Mucosa of rectum (tissue), 2 donors: ENCODE results near the gene DMD.
"Not testable (repeated sequence)": the region's sequence is repeated elsewhere in the genome, so short reads cannot be mapped to it uniquely, and the experiment has no call there.

Source experiments
- H3K27ac ChIP-seq, 2 donors: one replicate each; pipeline ENCODE4 v1.7.0; 2013; ENCODE audit warnings: inconsistent platforms in 2 of 2, low read depth in 2 of 2, low read length in 2 of 2
- H3K27me3 ChIP-seq, 2 donors: one replicate each; pipeline ENCODE4 v1.7.0; 2013; ENCODE audit warnings: low read length in 2 of 2; ENCODE audit not compliant: control insufficient read depth in 2 of 2, insufficient read depth in 2 of 2
- H3K36me3 ChIP-seq, 2 donors: one replicate each; pipeline ENCODE4 v1.7.0; 2013; ENCODE audit warnings: low read length in 2 of 2; ENCODE audit not compliant: control insufficient read depth in 2 of 2, insufficient read depth in 2 of 2
- H3K4me1 ChIP-seq, 2 donors: one replicate each; pipeline ENCODE4 v1.7.0; 2013; ENCODE audit warnings: low read length in 2 of 2, mild to moderate bottlenecking in 1 of 2; ENCODE audit not compliant: control insufficient read depth in 2 of 2, insufficient read depth in 2 of 2
- H3K4me3 ChIP-seq, 2 donors: one replicate each; pipeline ENCODE4 v1.7.0; 2013; ENCODE audit warnings: low read length in 2 of 2
- H3K9ac ChIP-seq, 2 donors: one replicate each; pipeline ENCODE4 v1.7.0; 2013; ENCODE audit warnings: low read length in 2 of 2, low read depth in 1 of 2, mild to moderate bottlenecking in 1 of 2
- H3K9me3 ChIP-seq, 2 donors: one replicate each; pipeline ENCODE4 v1.7.0; 2013; ENCODE audit warnings: low read length in 2 of 2; ENCODE audit not compliant: control insufficient read depth in 2 of 2
- donor health status: healthy.
- donor health status: Normal muscosa, but diverticular disease.

DMD gene

DNA sequence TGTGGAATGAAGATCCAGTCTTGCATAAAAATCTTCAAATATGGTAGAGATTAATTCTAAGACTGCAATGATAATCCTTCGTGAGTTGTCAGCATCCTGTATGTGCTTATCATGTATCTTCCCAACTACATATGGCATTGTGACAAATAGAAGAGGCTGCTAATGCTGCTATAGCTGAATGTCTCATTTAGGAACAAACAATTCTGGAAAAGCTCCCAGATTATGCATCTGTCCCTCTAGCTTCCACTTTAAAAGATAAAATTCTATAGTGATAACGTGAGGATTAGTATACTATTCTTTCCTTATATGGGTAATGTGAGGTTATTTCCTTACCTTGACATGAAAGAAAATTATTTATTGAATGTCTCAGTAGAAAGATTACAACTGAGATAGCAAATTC, 930.9 kb downstream of the DMD start:
- Histone ChIP-seq H3K27me3 (no peaks in the 10 kb centered on the region), H3K4me1 (no peaks in the 10 kb centered on the region), H3K27ac (no peak overlapping the region), H3K4me3 (no peak overlapping the region), H3K9ac (no peak overlapping the region), H3K9me3 (no peaks in the 10 kb centered on the region), H3K36me3 (no peaks in the 10 kb centered on the region)

DNA sequence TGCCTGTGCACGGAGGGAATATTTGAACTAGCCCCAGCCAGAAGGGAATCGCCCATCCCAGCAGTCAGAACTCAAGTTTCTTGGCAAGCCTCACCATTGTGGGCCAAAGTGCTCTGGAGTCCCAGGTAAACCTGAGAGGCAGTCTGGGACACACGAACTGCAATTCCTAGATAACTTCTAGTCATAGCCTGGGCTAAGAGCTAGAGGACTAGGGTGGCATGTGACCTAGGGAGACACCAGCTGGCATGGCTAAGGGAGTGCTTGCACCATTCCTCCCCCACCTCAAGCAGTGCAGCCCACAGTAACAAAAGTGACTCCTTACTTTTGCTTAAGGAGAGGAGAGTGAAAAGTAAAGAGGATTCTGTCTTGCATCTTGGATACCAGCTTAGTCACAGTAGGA, 935.2 kb downstream of the DMD start:
- Histone ChIP-seq H3K4me3 (no peak overlapping the region), H3K9me3 (no peaks in the 10 kb centered on the region), H3K4me1 (no peaks in the 10 kb centered on the region), H3K36me3 (no peaks in the 10 kb centered on the region), H3K27ac (no peak overlapping the region), H3K9ac (no peak overlapping the region), H3K27me3 (no peaks in the 10 kb centered on the region)

DNA sequence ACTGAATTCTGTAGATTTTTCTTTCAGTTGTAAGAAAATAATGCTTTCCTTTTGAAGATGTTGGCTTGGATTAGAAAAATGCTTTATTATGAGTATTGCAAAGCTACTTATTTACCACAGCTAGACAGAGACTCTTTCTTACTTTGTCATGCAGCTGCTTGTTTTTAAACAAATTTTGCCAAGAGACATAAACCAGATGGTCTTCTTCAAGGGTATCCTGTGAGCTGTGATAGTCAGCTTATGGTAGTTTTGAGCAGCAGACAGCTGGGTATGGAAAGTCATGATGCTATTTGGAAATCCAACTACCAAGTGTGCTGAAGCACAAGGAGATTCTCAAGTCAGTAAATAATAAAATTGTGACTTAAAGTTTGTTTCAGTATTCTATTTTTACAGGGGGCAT, 941.5 kb downstream of the DMD start:
- Histone ChIP-seq H3K27ac (no peak overlapping the region), H3K36me3 (no peaks in the 10 kb centered on the region), H3K9me3 (peaks cover 0 to 7% of the 10 kb centered on the region in 2 donors), H3K4me1 (peaks cover 0 to 5% of the 10 kb centered on the region in 2 donors), H3K9ac (no peak overlapping the region), H3K27me3 (no peaks in the 10 kb centered on the region), H3K4me3 (no peak overlapping the region)

DNA sequence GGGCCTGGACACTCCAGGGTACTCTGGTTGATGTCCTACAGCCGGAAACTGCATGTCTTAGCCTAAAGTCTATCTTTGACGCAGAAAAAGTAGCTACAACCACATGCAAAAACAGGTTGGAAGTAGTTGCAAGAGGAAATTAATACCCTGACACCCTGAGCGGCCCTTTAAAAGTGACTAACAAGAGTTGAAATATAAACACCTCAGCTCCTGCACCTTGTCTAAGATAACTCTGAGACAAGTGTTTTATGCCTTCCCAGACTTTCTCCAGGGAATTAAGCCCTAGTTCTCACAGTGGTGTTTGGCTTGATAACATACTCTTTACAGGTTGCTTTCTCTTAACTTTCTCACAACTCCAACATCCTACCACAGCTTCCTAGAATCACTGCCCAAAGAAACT, 943.1 kb downstream of the DMD start:
- Histone ChIP-seq H3K4me3 (no peak overlapping the region), H3K27ac (no peak overlapping the region)

DNA sequence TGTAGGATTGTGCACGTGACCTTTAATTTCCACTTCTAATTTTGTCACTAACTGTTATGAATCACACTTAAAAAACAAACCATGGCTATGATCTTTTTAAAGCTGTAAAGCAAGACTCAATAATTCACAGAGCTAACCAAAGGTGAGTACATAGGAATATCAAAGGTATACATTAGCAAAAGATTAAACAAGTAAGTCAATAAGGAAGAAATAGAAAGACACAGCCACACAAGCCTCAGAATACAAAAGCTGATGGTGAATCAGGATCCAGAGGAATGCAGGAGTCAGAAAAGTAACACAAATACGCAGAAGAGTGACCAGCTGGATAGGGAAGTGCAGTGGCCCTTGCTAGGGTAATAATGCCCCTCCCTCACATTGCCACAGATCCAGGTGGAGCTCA, 943.6 kb downstream of the DMD start:
- Histone ChIP-seq H3K4me1 (peaks cover 0 to 5% of the 10 kb centered on the region in 2 donors), H3K27ac (no peak overlapping the region), H3K9ac (no peak overlapping the region), H3K36me3 (no peaks in the 10 kb centered on the region), H3K4me3 (no peak overlapping the region), H3K9me3 (peaks cover 0 to 7% of the 10 kb centered on the region in 2 donors), H3K27me3 (no peaks in the 10 kb centered on the region)

More for the DNA sequence above, 943.1 kb downstream of the DMD start:
- peaks cover 0 to 5% of the 10 kb centered on the region in 2 donors for H3K4me1 ChIP-seq
- H3K36me3 ChIP-seq, result no peaks in the 10 kb centered on the region
- peaks cover 0 to 7% of the 10 kb centered on the region in 2 donors for H3K9me3 ChIP-seq
- no peaks in the 10 kb centered on the region for H3K27me3 ChIP-seq
- no peak overlapping the region for H3K9ac ChIP-seq

DNA sequence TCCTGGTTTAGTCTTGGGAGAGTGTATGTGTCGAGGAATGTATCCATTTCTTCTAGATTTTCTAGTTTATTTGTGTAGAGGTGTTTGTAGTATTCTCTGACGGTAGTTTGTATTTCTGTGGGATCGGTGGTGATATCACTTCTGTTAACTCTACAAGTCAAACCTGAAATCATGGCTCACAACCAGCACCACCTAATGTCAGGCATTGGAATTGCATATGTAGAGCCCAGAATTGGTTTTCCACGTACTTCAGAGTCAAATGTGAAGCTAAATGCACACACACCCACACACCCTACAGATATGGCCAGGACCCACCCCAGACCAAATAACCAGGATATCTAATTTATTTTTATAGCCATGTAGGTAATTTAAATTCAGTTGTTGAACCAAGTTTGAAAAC, 964.7 kb downstream of the DMD start:
- H3K9ac ChIP-seq, H3K36me3 ChIP-seq, H3K4me3 ChIP-seq, H3K9me3 ChIP-seq, H3K4me1 ChIP-seq, H3K27ac ChIP-seq, H3K27me3 ChIP-seq: not testable (repeated sequence)

DNA sequence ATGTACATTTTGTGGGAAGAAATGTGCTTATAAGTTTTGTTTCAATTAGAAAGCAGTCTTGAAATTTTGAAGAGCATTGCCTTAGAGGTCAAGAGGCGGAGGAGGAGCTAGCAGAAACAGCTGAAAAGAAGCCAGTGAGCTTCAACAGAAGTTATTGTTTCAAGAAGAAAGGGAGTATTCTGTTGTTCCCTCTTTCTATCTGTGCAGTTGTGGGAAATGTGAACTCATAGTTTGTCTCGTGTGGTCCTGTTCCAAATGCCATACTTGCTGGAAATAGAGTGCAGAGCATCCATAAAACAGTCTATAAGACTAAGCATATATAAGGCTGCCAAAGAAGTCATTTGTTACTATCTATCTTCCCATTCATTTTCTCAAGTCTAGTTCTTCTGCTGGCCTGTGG, 1015.7 kb downstream of the DMD start:
- Histone ChIP-seq H3K4me1 (no peaks in the 10 kb centered on the region), H3K27ac (no peak overlapping the region), H3K9ac (no peak overlapping the region), H3K4me3 (no peak overlapping the region), H3K36me3 (no peaks in the 10 kb centered on the region), H3K9me3 (no peaks in the 10 kb centered on the region), H3K27me3 (no peaks in the 10 kb centered on the region)

DNA sequence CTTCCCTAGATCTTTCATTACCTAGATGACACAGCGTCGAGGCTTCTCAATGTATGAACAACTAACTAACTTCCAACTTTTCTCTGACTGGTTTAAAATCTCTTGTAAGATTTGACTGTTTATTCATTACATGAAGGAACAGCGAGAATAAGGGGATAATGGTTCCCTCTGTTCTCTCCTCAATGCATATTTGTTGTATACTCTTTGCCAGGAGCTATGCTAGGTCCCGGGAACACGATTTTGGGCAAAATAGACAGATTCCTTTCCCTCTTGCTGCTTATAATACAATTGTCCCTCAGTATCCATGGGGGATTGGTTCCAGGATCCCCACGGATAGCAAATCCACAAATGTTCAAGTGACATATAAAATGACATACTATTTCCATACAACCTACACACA, 1020.0 kb downstream of the DMD start:
- H3K9me3 ChIP-seq, result no peaks in the 10 kb centered on the region
- H3K4me1 ChIP-seq, result no peaks in the 10 kb centered on the region
- no peak overlapping the region for H3K9ac ChIP-seq
- H3K4me3 ChIP-seq, result no peak overlapping the region
- no peaks in the 10 kb centered on the region for H3K27me3 ChIP-seq
- H3K36me3 ChIP-seq, result no peaks in the 10 kb centered on the region
- no peak overlapping the region for H3K27ac ChIP-seq

DNA sequence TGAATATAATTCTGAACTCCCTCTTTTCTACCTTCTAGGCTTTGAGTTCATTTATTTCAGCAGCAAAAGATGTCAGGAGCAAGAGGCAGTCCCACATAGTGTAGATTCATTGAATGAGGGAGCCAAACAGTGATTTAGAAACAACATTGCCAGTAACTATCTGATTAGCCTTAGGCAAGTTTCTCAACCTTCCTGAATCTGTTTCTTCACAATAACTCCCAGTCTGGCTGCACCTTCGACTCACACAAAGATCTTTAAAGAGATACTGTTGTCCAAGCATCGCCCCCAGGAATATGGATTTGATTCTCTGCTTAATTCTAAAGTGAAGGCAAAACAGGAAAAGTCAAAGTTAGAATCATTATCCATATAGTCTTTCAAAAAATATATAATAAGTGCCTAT, 1026.2 kb downstream of the DMD start:
- no peaks in the 10 kb centered on the region for H3K4me1 ChIP-seq
- no peaks in the 10 kb centered on the region for H3K9me3 ChIP-seq
- H3K27ac ChIP-seq, result no peak overlapping the region
- no peak overlapping the region for H3K4me3 ChIP-seq
- H3K36me3 ChIP-seq, result no peaks in the 10 kb centered on the region
- no peak overlapping the region for H3K9ac ChIP-seq
- H3K27me3 ChIP-seq, result no peaks in the 10 kb centered on the region

DNA sequence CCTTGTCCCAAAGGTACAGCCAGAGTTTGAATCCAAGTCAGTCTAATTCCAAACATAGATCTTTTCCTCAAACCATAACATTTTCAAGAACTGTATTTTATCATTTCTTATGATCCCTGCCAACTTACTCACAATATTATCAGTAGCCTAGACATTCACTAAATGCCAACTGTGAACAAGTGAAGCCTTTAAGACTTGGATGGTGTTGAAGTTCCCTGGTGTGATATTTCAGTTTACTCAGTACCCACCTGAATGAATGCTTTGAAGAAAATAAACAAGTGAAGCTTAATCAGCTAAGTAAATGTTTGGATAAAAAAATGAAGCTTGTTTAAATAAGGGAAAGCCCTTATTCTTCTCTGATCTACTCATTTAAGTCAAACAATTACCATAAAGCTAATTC, 1028.3 kb downstream of the DMD start:
- Histone ChIP-seq H3K4me3 (no peak overlapping the region), H3K9me3 (no peaks in the 10 kb centered on the region), H3K9ac (no peak overlapping the region), H3K27me3 (no peaks in the 10 kb centered on the region), H3K4me1 (no peaks in the 10 kb centered on the region), H3K27ac (no peak overlapping the region), H3K36me3 (no peaks in the 10 kb centered on the region)

DNA sequence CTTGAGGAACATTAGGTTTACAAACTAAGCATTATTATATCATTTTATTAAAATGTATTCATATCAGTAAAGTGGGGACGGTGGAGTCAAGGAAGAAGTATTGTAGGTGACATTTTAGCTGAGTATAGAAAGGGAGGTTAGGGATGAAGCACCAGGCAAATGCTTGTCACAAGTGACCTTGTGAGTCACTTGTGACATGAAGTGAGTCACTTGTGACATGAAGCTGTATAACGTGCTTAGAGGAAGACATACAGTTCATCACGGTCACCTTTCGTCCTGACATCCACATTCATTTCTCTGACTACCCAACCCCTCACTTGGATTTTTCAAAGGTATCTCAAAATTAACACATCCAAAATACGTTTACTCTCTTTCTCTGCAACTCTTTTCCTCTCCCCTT, 1034.8 kb downstream of the DMD start:
- Histone ChIP-seq H3K9me3 (no peaks in the 10 kb centered on the region), H3K36me3 (no peaks in the 10 kb centered on the region), H3K9ac (no peak overlapping the region), H3K27ac (no peak overlapping the region), H3K4me3 (no peak overlapping the region), H3K4me1 (no peaks in the 10 kb centered on the region), H3K27me3 (no peaks in the 10 kb centered on the region)
